T-cell (primary cell): ENCODE results near the gene DTX4. TPM values are rescaled to one million over a fixed set of nuclear protein-coding genes. Genes with fewer than 3 reads are reported as not detected.

Experiments
- ATAC-seq, 4 experiments: fragments of 200-7000 bp in 3 of 4; fragments of 150-1000 bp in 1 of 4; cut with Tn5 transposase; replicated peaks in 1 of 4; 1 replicate in 3 of 4; 2 replicates in 1 of 4; pipeline ENCODE4 v1.10.0; 2021; ENCODE audit warnings: moderate library complexity in 3 of 4, mild to moderate bottlenecking in 2 of 4, moderate number of reproducible peaks in 1 of 4
- CTCF ChIA-PET, 2 donors: fragments of 300-600 bp; sonication (Branson Sonifier 250); formaldehyde crosslinking; loops; one replicate each; lab custom pipeline; 2022; ENCODE audit warnings: antibody characterized with exemption in 2 of 2; lab: Charles Lee
- POLR2A ChIA-PET, 2 donors: fragments of 300-600 bp; sonication (Branson Sonifier 250); formaldehyde crosslinking; loops; one replicate each; lab custom pipeline; 2022; ENCODE audit warnings: antibody characterized with exemption in 2 of 2; lab: Charles Lee
- DNase-seq, 35 experiments: peaks; one replicate each; pipeline versions ENCODE4 v3.0.0 to v3.0.0-alpha.2; 2013 to 2023
- H3K27ac ChIP-seq: one replicate; pipeline ENCODE4 v1.5.1; 2013; ENCODE audit warnings: low read length
- H3K27me3 ChIP-seq, 2 experiments: replicated peaks in 1 of 2; 1 replicate in 1 of 2; 2 replicates in 1 of 2; pipeline versions ENCODE4 v1.6.1 to v1.7.0; 2013; ENCODE audit warnings: low read length in 1 of 2, mixed read lengths in 1 of 2; ENCODE audit not compliant: control insufficient read depth in 2 of 2, insufficient read depth in 2 of 2; ENCODE audit errors: extremely low read depth in 1 of 2
- H3K36me3 ChIP-seq, 2 donors: 1 replicate in 1 of 2; 2 replicates in 1 of 2; pipeline versions ENCODE4 v1.6.1 to v1.7.0; 2013; ENCODE audit warnings: low read length in 1 of 2; ENCODE audit not compliant: control insufficient read depth in 2 of 2, insufficient read depth in 1 of 2; ENCODE audit errors: extremely low read depth in 1 of 2
- H3K4me1 ChIP-seq, 2 experiments: 1 replicate in 1 of 2; 2 replicates in 1 of 2; pipeline versions ENCODE4 v1.6.1 to v1.7.0; 2013; ENCODE audit warnings: low read length in 2 of 2, mixed read lengths in 1 of 2; ENCODE audit not compliant: insufficient read depth in 2 of 2, control insufficient read depth in 1 of 2; ENCODE audit errors: extremely low read depth in 1 of 2
- H3K4me3 ChIP-seq, 2 donors: 1 replicate in 1 of 2; 2 replicates in 1 of 2; pipeline versions ENCODE4 v1.5.1 to v1.7.0; 2013; ENCODE audit warnings: mild to moderate bottlenecking in 2 of 2, low read length in 1 of 2, moderate library complexity in 1 of 2; ENCODE audit not compliant: control insufficient read depth in 1 of 2; ENCODE audit errors: extremely low read depth in 1 of 2
- H3K9me3 ChIP-seq: 2 replicates; pipeline ENCODE4 v1.7.0; 2013
- H3K27ac Mint-ChIP-seq, 2 donors: one replicate each; pipeline ENCODE4 v1.8.0; 2020 to 2021; ENCODE audit warnings: mild to moderate bottlenecking in 2 of 2, mixed read lengths in 2 of 2
- H3K27me3 Mint-ChIP-seq, 2 donors: one replicate each; pipeline ENCODE4 v1.8.0; 2021 to 2022; ENCODE audit warnings: mixed read lengths in 2 of 2
- H3K36me3 Mint-ChIP-seq: one replicate; pipeline ENCODE4 v1.8.0; 2021; ENCODE audit warnings: mixed read lengths
- H3K4me1 Mint-ChIP-seq, 3 donors: one replicate each; pipeline ENCODE4 v1.8.0; 2020 to 2022; ENCODE audit warnings: mixed read lengths in 3 of 3, mild to moderate bottlenecking in 1 of 3
- H3K4me3 Mint-ChIP-seq, 3 donors: one replicate each; pipeline ENCODE4 v1.8.0; 2020 to 2022; ENCODE audit warnings: mild to moderate bottlenecking in 3 of 3, mixed read lengths in 3 of 3, moderate library complexity in 3 of 3
- H3K9me3 Mint-ChIP-seq, 3 donors: one replicate each; pipeline ENCODE4 v1.8.0; 2020 to 2022; ENCODE audit warnings: mixed read lengths in 3 of 3
- WGBS: methylation state at CpG from one replicate; pipeline ENCODE4 v1.1.5; 2013; ENCODE audit warnings: missing lambda C conversion rate; ENCODE audit not compliant: insufficient coverage; 5-methylcytosine and 5-hydroxymethylcytosine counted together
- total RNA-seq, 35 experiments: library from RNA in 6 of 35; stranded (reverse) in 6 of 35; fragments of 120-200 nt in 1 of 35; gene quantifications; one replicate each; pipeline versions ENCODE4 v1.2.1 to v1.2.4 and lab custom pipeline; 2013 to 2026

The DTX4 gene
- total RNA-seq, 5 donors from 2014 or later (not counting 1 experiment from before 2014, with no cell fraction given) = 0.70 to 3.7 (median 2.1) TPM

DNA sequence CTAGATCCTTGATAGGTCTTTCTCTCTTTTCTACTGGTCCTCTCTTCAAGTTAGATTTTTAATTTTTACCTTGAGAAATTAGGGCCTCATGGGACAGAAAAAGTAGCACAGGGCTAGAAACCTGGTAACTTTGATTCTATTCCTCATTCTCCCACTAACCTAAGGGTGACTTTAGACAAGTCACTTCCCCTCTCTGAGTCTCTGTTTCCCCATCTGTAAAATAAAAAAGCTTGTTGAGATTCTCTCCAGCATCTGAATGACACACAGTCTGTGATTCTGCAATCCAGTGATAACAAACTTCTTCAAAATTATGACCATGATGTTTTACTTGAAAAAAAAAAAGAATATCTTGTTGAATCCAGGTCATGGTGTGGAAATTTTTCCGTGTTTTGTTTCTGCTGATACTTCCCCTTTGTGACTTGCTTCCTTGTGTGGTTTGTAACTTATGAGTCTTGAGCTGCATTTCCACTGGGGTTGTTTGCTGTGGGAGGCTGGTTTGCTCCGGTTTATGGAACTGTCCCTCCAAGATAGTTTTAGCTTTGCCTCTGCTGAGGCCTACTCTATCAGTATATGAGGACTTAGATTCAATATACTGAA is 50.6 kb downstream of the DTX4 start:
- POLR2A ChIA-PET = no interaction called here
- WGBS = 63% methylated on average over 1 of the region's 2 CpGs
- CTCF ChIA-PET = interaction anchor here in 1 of 2 donors (0.6 kb wide), 1 partner anchor 13 kb away, joined by 5 read pairs; no protein-coding TSS in a partner anchor
- H3K4me3 ChIP-seq = no peak overlapping the region
- H3K27ac ChIP-seq = no peak overlapping the region
- H3K27ac Mint-ChIP-seq = no peak overlapping the region
- no peaks in the 10 kb centered on the region for H3K27me3 ChIP-seq
- DNase-seq (no peak), ATAC-seq (no peak)
- H3K36me3 ChIP-seq = no peaks in the 10 kb centered on the region
- no peak overlapping the region for H3K4me3 Mint-ChIP-seq
- H3K4me1 Mint-ChIP-seq = peaks cover 1 to 15% (median 5%) of the 10 kb centered on the region in 3 donors
- H3K27me3 Mint-ChIP-seq = no peaks in the 10 kb centered on the region
- H3K36me3 Mint-ChIP-seq = no peaks in the 10 kb centered on the region
- no peaks in the 10 kb centered on the region for H3K9me3 ChIP-seq
- H3K4me1 ChIP-seq = no peaks in the 10 kb centered on the region
- H3K9me3 Mint-ChIP-seq = no peaks in the 10 kb centered on the region

- no peak overlapping the region for H3K27ac ChIP-seq
- H3K27me3 Mint-ChIP-seq = no peaks in the 10 kb centered on the region
Measured at GRCh38 chr11:59223177-59223576, 51.2 kb downstream of the DTX4 start.

DNA sequence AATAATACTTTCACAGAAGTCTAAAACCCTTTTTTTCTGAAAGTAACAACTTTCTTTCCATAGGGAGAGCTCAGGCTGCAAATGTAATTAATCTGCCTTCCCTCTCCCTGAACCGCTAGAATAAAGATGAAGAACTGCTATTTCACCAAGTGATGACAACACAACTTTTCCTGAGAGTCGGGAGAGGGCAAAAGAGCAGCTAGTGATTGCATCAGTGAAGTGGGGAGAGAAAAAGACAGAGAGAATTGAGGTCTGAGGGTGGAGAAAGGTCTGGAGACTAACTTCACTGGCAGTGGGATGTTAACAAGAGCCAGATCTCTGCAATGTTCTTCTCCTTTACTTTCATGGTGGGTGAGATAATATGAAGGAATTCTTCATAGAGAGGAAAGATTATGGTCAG is 51.7 kb downstream of the DTX4 start:
- CTCF ChIA-PET = no interaction called here
- Mint-ChIP-seq H3K4me3 (no peak overlapping the region), H3K9me3 (no peaks in the 10 kb centered on the region), H3K4me1 (peaks cover 0 to 14% (median 5%) of the 10 kb centered on the region in 3 donors), H3K27me3 (no peaks in the 10 kb centered on the region), H3K36me3 (no peaks in the 10 kb centered on the region), H3K27ac (no peak overlapping the region)
- Histone ChIP-seq H3K4me1 (no peaks in the 10 kb centered on the region), H3K4me3 (no peak overlapping the region), H3K27ac (no peak overlapping the region), H3K36me3 (no peaks in the 10 kb centered on the region), H3K9me3 (no peaks in the 10 kb centered on the region), H3K27me3 (no peaks in the 10 kb centered on the region)
- 80% methylated on average over 1 of the region's 2 CpGs for WGBS
- ATAC-seq (no peak), DNase-seq (no peak)
- POLR2A ChIA-PET = no interaction called here

More at GRCh38 chr11:59223177-59223576, 51.2 kb downstream of the DTX4 start:
- Mint-ChIP-seq H3K4me1 (peaks cover 0 to 14% (median 5%) of the 10 kb centered on the region in 3 donors), H3K36me3 (no peaks in the 10 kb centered on the region), H3K27ac (no peak overlapping the region), H3K9me3 (no peaks in the 10 kb centered on the region), H3K4me3 (no peak overlapping the region)
- ATAC-seq (no peak), DNase-seq (no peak)
- H3K4me3 ChIP-seq = no peak overlapping the region
- ChIA-PET CTCF (no interaction called here), POLR2A (no interaction called here)
- no peaks in the 10 kb centered on the region for H3K27me3 ChIP-seq
- no peaks in the 10 kb centered on the region for H3K4me1 ChIP-seq
- no peaks in the 10 kb centered on the region for H3K9me3 ChIP-seq
- 80% methylated on average over 1 of the region's 1 CpG for WGBS
- no peaks in the 10 kb centered on the region for H3K36me3 ChIP-seq

- H3K27ac Mint-ChIP-seq = peak overlapping the region in 1 of 2 donors; percentile 24
- H3K36me3 Mint-ChIP-seq = no peaks in the 10 kb centered on the region
- Histone ChIP-seq H3K36me3 (no peaks in the 10 kb centered on the region), H3K27me3 (no peaks in the 10 kb centered on the region), H3K4me1 (no peaks in the 10 kb centered on the region), H3K9me3 (no peaks in the 10 kb centered on the region), H3K4me3 (no peak overlapping the region), H3K27ac (no peak overlapping the region)
- ChIA-PET POLR2A (no interaction called here), CTCF (interaction anchor here in 1 of 2 donors (0.6 kb wide), 1 partner anchor 12 kb away, joined by 3 read pairs; the partner anchor contains the start of gene MPEG1)
- ATAC-seq = no peak
- no peaks in the 10 kb centered on the region for H3K27me3 Mint-ChIP-seq
- no peaks in the 10 kb centered on the region for H3K9me3 Mint-ChIP-seq
- DNase-seq = no peak
- WGBS = 71% methylated on average over 2 of the region's 4 CpGs
- no peak overlapping the region for H3K4me3 Mint-ChIP-seq
- H3K4me1 Mint-ChIP-seq = peaks cover 0 to 14% (median 5%) of the 10 kb centered on the region in 3 donors
Measured at GRCh38 chr11:59224351-59224928, 52.5 kb downstream of the DTX4 start.

DNA sequence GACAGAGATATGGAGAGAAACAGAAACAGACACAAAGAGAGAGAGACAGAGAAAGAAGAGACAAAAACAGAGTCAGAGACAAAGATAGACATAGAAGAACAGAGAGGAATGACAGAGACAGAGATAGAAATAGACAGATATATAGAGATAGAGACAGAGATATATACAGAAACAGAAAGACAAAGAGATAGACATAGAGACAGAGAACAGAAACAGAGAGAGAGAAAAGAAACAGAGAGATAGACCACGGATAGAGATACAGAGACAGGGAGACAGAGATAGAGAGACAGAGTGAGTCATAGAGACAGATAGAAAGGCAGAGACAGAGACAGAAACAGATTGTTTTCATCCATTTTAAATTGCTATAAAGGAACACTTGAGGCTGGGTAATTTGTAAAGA is 53.1 kb downstream of the DTX4 start:
- Mint-ChIP-seq H3K27me3 (no peaks in the 10 kb centered on the region), H3K9me3 (no peaks in the 10 kb centered on the region), H3K4me1 (peaks cover 0 to 14% (median 5%) of the 10 kb centered on the region in 3 donors), H3K4me3 (no peak overlapping the region), H3K27ac (no peak overlapping the region), H3K36me3 (no peaks in the 10 kb centered on the region)
- Histone ChIP-seq H3K4me3 (no peak overlapping the region), H3K36me3 (no peaks in the 10 kb centered on the region), H3K4me1 (no peaks in the 10 kb centered on the region), H3K27ac (no peak overlapping the region), H3K9me3 (no peaks in the 10 kb centered on the region), H3K27me3 (no peaks in the 10 kb centered on the region)
- 50% methylated on average over 1 of the region's 1 CpG for WGBS
- POLR2A ChIA-PET = no interaction called here
- ATAC-seq (no peak), DNase-seq (no peak)
- CTCF ChIA-PET = interaction anchor here in 1 of 2 donors (0.6 kb wide), 1 partner anchor 12 kb away, joined by 3 read pairs; the partner anchor contains the start of gene MPEG1

GRCh38 chr11:59226396-59226795 is 54.5 kb downstream of the DTX4 start:
- H3K36me3 Mint-ChIP-seq = no peaks in the 10 kb centered on the region
- no CpG with 5 or more reads among the region's 2 CpGs for WGBS
- H3K36me3 ChIP-seq = no peaks in the 10 kb centered on the region
- no peak overlapping the region for H3K27ac ChIP-seq
- no peak overlapping the region for H3K4me3 ChIP-seq
- peaks cover 0 to 5% of the 10 kb centered on the region in 2 donors for H3K27me3 Mint-ChIP-seq
- H3K27me3 ChIP-seq = no peaks in the 10 kb centered on the region
- ATAC-seq = no peak
- H3K4me1 Mint-ChIP-seq = peaks cover 0 to 14% (median 5%) of the 10 kb centered on the region in 3 donors
- H3K27ac Mint-ChIP-seq = no peak overlapping the region
- ChIA-PET CTCF (no interaction called here), POLR2A (no interaction called here)
- no peaks in the 10 kb centered on the region for H3K4me1 ChIP-seq
- H3K4me3 Mint-ChIP-seq = no peak overlapping the region
- peaks cover 0 to 5% (median 3%) of the 10 kb centered on the region in 3 donors for H3K9me3 Mint-ChIP-seq
- DNase-seq = no peak
- no peaks in the 10 kb centered on the region for H3K9me3 ChIP-seq
